Measurements from ENCODE around the gene RRAD.
"Not testable (repeated sequence)": the region's sequence is repeated elsewhere in the genome, so short reads cannot be mapped to it uniquely, and the experiment has no call there.

The RRAD gene

GRCh38 chr16:66900721-66901441 lies 24.5 kb downstream of the RRAD start:
- no peak for DNase-seq (ENCODE audit: low read depth in 2 of 2)

- DNase-seq (ENCODE audit: low read depth in 2 of 2) = no peak
Observed at GRCh38 chr16:66899945-66900710, 25.2 kb downstream of the RRAD start.

GRCh38 chr16:66899310-66899944 lies 25.9 kb downstream of the RRAD start:
- DNase-seq (ENCODE audit: low read depth in 2 of 2) = no peak

GRCh38 chr16:66898933-66899309 lies 26.4 kb downstream of the RRAD start:
- DNase-seq (ENCODE audit: low read depth in 2 of 2) = no peak

- no peak for DNase-seq (ENCODE audit: low read depth in 2 of 2)
Observed at GRCh38 chr16:66898207-66898606, 27.1 kb downstream of the RRAD start.

GRCh38 chr16:66896682-66897081 lies 28.7 kb downstream of the RRAD start:
- not testable (repeated sequence) for DNase-seq (ENCODE audit: low read depth in 2 of 2)

- no peak for DNase-seq (ENCODE audit: low read depth in 2 of 2)
Observed at GRCh38 chr16:66895999-66896398, 29.3 kb downstream of the RRAD start.

GRCh38 chr16:66895689-66895979 lies 29.7 kb downstream of the RRAD start:
- no peak for DNase-seq (ENCODE audit: low read depth in 2 of 2)

GRCh38 chr16:66894948-66895688 lies 30.2 kb downstream of the RRAD start:
- no peak for DNase-seq (ENCODE audit: low read depth in 2 of 2)

GRCh38 chr16:66894055-66894454 lies 31.3 kb downstream of the RRAD start:
- no peak for DNase-seq (ENCODE audit: low read depth in 2 of 2)

- no peak for DNase-seq (ENCODE audit: low read depth in 2 of 2)
Observed at GRCh38 chr16:66891797-66892196, 33.5 kb downstream of the RRAD start.

- DNase-seq (ENCODE audit: low read depth in 2 of 2) = no peak
Observed at GRCh38 chr16:66891360-66891759, 34.0 kb downstream of the RRAD start.

GRCh38 chr16:66890799-66891198 lies 34.5 kb downstream of the RRAD start:
- no peak for DNase-seq (ENCODE audit: low read depth in 2 of 2)

GRCh38 chr16:66889622-66890021 lies 35.7 kb downstream of the RRAD start:
- no peak for DNase-seq (ENCODE audit: low read depth in 2 of 2)

GRCh38 chr16:66888647-66889615 lies 36.4 kb downstream of the RRAD start:
- no peak for DNase-seq (ENCODE audit: low read depth in 2 of 2)

GRCh38 chr16:66886914-66887313 lies 38.4 kb downstream of the RRAD start:
- DNase-seq (ENCODE audit: low read depth in 2 of 2) = no peak

- no peak for DNase-seq (ENCODE audit: low read depth in 2 of 2)
Observed at GRCh38 chr16:66886321-66886720, 39.0 kb downstream of the RRAD start.

GRCh38 chr16:66885491-66885890 lies 39.8 kb downstream of the RRAD start:
- DNase-seq (ENCODE audit: low read depth in 2 of 2) = no peak

- no peak for DNase-seq (ENCODE audit: low read depth in 2 of 2)
Observed at GRCh38 chr16:66882702-66883101, 42.6 kb downstream of the RRAD start.

GRCh38 chr16:66881964-66882508 lies 43.3 kb downstream of the RRAD start:
- no peak for DNase-seq (ENCODE audit: low read depth in 2 of 2)

- no peak for DNase-seq (ENCODE audit: low read depth in 2 of 2)
Observed at GRCh38 chr16:66881560-66881959, 43.8 kb downstream of the RRAD start.

Data from stimulated activated CD8-positive, alpha-beta memory T cell treated with anti-CD3 and anti-CD28 coated beads, Interleukin-2, amount 100 ng/mL, for 48 hours (primary cell).